Measurements from ENCODE around the gene MOXD1.

GRCh38 chr6:132270726-132271402, 130.4 kb downstream of the MOXD1 start:
- TF ChIP-seq CTCF (conservative IDR thresholded peaks at IDR 0.05), result no peak
- no peak for TF ChIP-seq EZH2 (IDR thresholded peaks at IDR 0.05; ENCODE audit: low read depth)
